A673 (cell line): ENCODE data around the gene CCDC196.

Source experiments
- EZH2 ChIP-seq: fragments of 200-600 bp; sonication (generic); IDR thresholded peaks from 2 replicates; pipeline ENCODE4 v1.6.1; 2017; ENCODE audit warnings: borderline replicate concordance, low read depth, mild to moderate bottlenecking, mixed read lengths, antibody characterized with exemption, low read length; ENCODE audit not compliant: poor library complexity, severe bottlenecking
- TF ChIP-seq, protein P1 (sequence below): fragments of 300-800, 200-600 bp; sonication (generic); conservative IDR thresholded peaks from 2 replicates; pipeline ENCODE4 v1.5.1; 2017; ENCODE audit warnings: low read depth, mild to moderate bottlenecking, antibody characterized with exemption, low read length, moderate library complexity, mixed read lengths

DNA sequence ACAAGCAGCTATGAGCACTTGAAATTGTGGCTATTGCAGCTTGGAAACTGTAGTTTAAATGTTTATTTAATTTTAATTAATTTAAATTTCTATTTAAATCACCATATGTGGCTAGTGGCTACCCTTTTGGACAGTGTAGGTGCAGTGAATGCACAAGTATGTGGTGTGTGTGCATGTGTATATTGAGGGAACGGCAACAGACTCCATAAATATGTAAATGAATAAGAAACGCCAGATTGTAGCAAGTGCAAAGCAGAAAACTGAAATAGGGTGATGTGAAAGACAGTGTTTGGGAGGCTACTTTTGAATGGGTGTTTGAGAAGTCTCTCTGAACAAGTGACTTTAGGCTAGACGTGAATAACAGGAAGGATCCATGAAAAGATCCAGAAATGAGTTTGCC, 32.7 kb upstream of the CCDC196 start:
- TF ChIP-seq, protein P1, sequence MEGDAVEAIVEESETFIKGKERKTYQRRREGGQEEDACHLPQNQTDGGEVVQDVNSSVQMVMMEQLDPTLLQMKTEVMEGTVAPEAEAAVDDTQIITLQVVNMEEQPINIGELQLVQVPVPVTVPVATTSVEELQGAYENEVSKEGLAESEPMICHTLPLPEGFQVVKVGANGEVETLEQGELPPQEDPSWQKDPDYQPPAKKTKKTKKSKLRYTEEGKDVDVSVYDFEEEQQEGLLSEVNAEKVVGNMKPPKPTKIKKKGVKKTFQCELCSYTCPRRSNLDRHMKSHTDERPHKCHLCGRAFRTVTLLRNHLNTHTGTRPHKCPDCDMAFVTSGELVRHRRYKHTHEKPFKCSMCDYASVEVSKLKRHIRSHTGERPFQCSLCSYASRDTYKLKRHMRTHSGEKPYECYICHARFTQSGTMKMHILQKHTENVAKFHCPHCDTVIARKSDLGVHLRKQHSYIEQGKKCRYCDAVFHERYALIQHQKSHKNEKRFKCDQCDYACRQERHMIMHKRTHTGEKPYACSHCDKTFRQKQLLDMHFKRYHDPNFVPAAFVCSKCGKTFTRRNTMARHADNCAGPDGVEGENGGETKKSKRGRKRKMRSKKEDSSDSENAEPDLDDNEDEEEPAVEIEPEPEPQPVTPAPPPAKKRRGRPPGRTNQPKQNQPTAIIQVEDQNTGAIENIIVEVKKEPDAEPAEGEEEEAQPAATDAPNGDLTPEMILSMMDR, result no peak
- TF ChIP-seq EZH2, result no peak
